Measurements from ENCODE around the gene LIAS.

LIAS gene

GRCh38 chr4:39525822-39526690, 67.2 kb downstream of the LIAS start:
- Mint-ChIP-seq H3K9me3 (peaks cover 14% of the 10 kb centered on the region), H3K4me1 (peaks cover 44% of the 10 kb centered on the region), H3K4me3 (peak overlapping the region; percentile 99 to 100 (median 100)), H3K27ac (peak overlapping the region; percentile 96 to 99 (median 97)), H3K36me3 (ENCODE audit: low read depth) (peaks cover 26% of the 10 kb centered on the region), H3K27me3 (ENCODE audit: low read depth) (no peaks in the 10 kb centered on the region)
- no peak for TF ChIP-seq CTCF (IDR thresholded peaks at IDR 0.05; ENCODE audit: unreplicated experiment in 3 of 3)

- Mint-ChIP-seq H3K27ac (peak overlapping the region; percentile 96 to 99 (median 97)), H3K27me3 (ENCODE audit: low read depth) (no peaks in the 10 kb centered on the region), H3K36me3 (ENCODE audit: low read depth) (peaks cover 28% of the 10 kb centered on the region), H3K4me3 (peak overlapping the region; percentile 99 to 100 (median 100)), H3K4me1 (peaks cover 36% of the 10 kb centered on the region), H3K9me3 (peaks cover 20% of the 10 kb centered on the region)
- TF ChIP-seq CTCF (IDR thresholded peaks at IDR 0.05; ENCODE audit: unreplicated experiment in 3 of 3) = no peak
Observed at GRCh38 chr4:39526765-39527295, 68.0 kb downstream of the LIAS start.

DNA sequence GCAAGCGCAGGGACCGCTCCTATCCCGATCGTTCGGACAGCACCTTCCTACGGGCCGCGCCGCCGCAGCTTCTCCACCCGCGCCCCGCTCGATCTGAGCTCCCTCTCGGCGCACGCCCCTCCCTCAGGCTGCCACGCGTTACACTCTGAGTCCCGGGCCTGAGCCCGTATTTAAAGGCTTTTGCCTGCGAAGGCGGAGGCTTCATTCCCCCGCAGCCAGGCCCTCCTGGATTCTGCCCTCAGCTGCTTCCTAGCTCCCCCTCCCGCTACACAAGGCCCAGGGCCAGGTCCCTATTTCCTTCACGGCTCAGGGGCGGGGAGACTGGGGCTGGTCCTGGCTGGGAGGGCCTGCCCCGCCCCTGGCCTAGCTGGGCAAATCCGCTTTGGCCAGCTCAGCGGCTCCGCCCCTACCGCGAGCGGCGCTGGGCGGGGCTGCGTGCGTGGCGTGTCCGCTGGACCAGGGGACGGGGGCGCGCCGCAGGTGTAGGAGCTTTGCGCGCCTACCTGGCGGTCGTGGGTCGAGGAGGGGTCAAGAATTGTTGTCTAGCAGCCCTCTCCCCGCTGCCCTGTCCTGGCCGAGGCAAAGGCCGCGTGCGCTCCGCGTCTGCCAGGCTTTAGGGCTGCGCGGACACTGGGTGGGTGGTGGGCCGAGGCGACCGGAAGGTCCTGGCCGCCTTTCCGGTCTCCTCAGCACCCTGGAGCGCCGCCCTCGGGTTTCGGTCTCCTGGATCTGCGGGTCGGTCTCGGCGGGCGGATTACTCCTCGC, 68.6 kb downstream of the LIAS start, which contains the start of gene UGDH:
UGDH (minus strand) TSS at position 144 of the 765 bp plus-strand sequence. CDS start 5,927 bp downstream, outside the sequence.
- H3K27ac Mint-ChIP-seq = peak within 1 kb of the TSS; percentile 96 to 99 (median 97)
- peaks cover 27% of the 10 kb centered on the region for H3K9me3 Mint-ChIP-seq
- peaks cover 30% of the 10 kb centered on the region for H3K4me1 Mint-ChIP-seq
- TF ChIP-seq CTCF (IDR thresholded peaks at IDR 0.05; ENCODE audit: unreplicated experiment in 3 of 3) = no peak
- peak within 1 kb of the TSS; percentile 99 to 100 (median 100) for H3K4me3 Mint-ChIP-seq
- no peaks in the 10 kb centered on the region for H3K27me3 Mint-ChIP-seq (ENCODE audit: low read depth)
- peaks cover 35% of the 10 kb centered on the region for H3K36me3 Mint-ChIP-seq (ENCODE audit: low read depth)

- no peaks in the 10 kb centered on the region for H3K27me3 Mint-ChIP-seq (ENCODE audit: low read depth)
- H3K36me3 Mint-ChIP-seq (ENCODE audit: low read depth) = peaks cover 40% of the 10 kb centered on the region
- peaks cover 33% of the 10 kb centered on the region for H3K9me3 Mint-ChIP-seq
- H3K27ac Mint-ChIP-seq = peak overlapping the region; percentile 96 to 99 (median 97)
- peaks cover 29% of the 10 kb centered on the region for H3K4me1 Mint-ChIP-seq
- peak overlapping the region; percentile 99 to 100 (median 100) for H3K4me3 Mint-ChIP-seq
- no peak for TF ChIP-seq CTCF (IDR thresholded peaks at IDR 0.05; ENCODE audit: unreplicated experiment in 3 of 3)
Observed at GRCh38 chr4:39528061-39528465, 69.2 kb downstream of the LIAS start.

Measured in nephron (organoid).